Medulla oblongata (tissue), 1 donor: ENCODE data around the gene CREG1.

Experiments used
- DNase-seq: peaks from one replicate; pipeline ENCODE4 v3.0.0-alpha.2; 2015; ENCODE audit errors: extremely low spot score

Gene CREG1

DNA sequence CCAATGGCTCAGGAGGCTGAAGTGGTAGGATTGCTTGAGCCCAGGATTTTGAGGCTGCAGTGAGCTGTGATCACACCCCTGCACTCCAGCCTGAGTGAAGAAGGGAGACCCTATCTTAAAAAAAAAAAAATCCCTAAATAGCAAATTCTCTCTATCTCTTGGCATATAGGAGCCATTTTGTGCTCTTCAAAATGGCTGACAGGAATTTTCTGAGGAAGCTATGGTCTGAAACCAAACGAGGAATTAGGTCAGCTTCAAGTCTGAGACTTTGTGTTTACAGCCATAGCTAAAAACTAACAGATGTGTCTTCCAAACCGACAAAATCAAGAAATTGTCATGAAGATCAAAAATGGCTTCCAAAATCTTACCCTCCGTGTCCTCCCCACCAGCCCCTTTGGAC is 45.8 kb downstream of the CREG1 start:
- DNase-seq: no peak

DNA sequence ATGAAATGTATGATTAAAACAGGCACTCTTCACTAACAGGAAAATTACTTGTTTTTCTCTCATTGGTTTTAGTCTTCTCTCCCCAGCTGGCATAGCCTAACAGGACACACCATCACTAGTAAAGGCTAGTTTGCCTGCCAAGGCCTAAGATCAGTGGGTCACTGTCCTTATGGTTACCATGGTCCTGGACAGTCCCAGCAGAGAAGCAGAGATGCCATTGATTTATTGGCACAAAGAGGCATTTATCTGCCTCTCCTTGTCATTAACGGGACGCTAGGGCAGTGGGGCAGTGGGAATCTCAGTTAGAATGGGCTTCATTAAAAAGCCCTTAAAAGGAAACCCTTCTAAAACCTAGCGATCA is 49.1 kb downstream of the CREG1 start:
- peak; percentile 36 for DNase-seq

DNA sequence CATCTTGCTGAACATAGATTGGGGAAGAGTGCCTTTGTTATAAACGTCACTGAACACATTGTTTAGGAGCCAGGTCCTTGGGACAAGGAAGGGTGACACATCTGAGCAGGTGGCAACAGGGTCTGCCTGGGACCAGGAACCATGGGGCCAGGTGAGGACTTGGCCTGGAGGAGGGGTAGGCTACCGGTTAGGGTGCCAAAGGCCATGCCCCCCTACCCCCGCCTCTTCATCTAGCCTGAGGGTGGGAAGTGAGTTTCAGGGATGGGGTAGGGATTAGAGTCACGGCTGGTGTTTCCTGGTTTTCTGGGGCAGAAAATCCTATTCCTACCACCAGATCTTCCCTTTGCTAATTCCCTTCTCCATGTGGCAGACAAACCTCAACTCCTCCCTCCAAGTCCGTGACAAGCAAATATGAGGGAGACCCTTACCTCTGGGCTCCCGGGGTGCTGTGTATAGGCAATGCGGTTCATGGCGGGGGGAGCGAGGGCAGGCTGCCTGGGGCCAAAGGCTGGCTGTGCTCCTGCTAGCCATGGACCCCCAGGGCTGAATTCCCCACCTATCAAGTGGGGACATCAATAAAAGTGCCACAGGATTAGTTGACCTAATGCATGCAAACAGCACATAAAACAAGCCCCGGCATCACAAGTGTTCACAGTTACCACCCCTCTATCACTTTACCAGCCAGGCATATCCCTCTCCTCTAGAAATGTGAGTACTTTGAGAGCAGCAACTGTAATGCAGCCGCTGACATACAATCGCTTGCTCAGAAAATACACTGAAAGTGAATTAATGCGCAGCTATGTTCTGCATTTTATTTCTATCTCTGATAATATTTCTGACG is 49.7 kb downstream of the CREG1 start:
- DNase-seq: no peak

DNA sequence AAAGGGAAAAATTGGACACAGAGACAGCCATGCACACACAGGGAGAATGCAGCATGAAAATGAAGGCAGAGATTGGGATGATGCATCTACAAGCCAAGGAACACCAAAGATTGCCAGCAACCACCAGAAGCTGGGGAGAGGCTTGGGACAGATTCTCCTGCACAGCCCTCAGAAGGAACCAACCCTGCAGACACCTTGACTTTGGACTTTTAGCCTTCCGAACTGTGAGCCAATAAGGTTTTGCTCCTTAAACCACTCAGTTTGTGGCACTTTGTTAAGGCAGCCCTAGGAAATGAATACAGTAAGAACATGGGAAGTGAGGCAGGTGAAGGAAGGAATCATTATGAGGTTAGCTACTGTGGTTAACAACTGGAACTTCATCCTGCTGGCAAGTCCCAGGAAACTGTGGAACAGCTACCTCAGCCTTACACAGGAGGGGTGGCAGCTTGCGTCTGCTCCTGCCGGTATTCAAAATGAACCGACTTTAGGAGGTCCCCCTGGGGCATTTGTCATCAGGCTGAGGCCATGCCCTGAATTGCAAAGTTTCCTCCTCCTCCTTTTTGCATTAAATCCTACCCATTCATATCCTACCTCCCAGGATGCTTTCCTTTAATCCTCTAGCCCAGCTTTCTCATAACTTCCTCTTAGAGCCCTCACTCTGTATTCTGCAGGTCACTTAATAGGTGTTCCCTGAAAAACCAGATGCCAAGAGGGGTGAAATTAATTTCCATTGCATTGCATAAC is 50.7 kb downstream of the CREG1 start:
- no peak for DNase-seq

DNA sequence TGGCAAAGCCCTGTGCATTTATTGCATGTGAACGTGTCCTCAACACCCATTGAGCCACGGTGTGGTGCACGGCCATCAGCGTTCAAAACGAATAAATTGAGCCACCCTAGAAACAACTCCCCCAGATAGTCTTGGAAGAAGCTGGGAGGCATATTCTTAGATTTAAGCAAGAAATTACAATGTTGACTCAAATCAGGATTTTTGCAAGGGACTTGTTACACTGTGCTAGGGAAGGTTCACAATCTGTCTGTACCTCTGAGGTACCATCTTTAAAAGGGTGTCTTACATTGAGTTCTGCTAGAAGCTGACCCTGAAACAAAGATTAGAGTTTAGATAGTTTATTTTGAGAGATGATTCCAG is 51.4 kb downstream of the CREG1 start:
- no peak for DNase-seq

DNA sequence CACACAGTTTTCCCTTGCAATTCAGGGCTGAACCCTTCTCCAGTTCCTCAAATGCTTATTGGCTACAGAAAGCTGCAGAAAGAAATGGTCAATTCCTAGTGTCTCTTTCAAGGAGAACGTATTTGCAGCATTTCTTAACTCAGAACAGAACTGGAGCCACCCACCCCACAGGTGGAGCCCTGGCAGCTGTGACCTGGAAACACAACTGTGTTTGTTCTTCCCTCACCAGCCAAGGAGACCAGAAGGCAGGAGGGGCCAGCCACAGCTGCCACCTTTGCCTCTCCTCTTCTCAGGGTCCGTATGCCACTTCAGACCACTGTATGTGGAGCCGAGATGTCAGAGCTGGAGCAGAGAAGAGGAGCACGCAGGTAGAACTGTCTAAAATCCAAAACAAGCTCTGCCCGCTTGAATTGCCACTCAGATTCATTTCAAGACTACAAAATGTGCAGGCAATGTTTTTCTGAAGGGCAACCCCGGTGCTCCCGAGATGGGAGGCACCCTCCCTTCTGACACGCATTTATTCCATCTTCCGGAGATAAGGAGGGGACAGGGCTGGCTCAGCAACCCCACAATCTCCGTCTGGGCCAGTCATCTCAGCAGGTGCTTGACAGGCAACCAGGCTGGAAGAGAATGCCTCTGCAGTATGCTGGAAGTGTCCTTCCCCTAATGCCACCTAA is 51.9 kb downstream of the CREG1 start:
- no peak for DNase-seq

DNA sequence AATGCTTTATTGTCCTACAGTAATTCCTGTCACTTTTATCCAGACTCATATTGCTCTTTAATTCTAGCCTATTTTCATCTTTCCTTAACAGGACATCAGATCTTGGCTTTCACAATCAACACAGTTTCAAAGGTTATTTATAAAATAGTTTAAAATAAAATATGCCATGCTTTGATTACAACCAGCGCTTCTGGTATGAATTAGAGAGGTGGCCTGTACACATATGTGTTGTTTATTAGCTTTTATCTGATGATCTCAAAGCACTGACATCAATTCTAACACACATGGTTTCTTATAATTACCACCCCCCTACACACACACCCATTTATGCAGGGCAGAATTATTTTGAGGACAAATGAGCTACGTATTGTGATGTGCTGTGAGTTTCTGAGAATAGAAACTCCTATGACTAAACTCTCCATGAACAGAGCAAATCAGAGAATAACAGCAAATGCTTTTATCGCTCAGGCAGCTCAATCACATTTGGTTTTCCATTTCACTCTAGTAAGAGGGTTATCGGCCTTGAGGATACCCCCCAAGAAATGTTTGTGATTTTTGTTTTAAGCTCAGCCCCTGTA is 53.2 kb downstream of the CREG1 start:
- DNase-seq: no peak

DNA sequence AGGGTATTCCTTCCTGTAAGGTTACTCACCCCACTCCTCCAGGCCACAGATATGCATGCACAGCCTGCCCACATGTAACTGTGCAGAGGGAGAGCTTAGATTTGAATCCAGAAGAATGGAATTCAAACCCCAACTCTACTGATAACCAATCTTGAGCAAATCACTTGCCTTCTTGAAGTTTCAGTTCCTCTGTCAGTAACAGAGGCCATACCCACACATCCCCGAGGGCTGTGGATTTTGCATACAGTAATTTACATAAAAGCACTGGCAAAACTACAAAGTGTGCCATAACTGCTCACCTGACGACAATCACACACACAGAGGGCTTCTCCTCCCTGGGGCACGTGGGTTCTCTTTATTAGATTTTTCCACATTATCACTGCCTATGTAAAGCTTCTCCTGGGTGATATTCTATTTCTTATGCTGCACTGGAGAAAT is 53.9 kb downstream of the CREG1 start:
- no peak for DNase-seq

DNA sequence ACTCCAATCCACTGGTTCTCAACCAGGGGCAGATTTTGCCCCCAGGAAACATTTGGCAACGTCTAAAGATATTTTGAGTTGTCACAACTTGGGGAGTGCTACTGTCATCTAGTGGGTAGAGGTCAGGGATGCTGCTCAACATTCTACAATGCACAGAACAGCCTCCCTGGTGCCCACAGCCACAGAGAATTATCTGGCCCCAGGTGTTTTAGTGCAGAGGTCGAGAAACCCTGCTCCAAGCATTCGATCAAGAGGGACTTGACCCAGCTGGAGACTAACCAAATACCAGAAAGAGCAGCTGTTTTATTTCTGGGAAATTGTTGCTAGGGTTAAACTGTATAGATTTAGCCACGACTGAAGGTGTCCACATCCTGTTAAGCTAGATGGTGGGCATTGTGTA is 54.5 kb downstream of the CREG1 start:
- no peak for DNase-seq

DNA sequence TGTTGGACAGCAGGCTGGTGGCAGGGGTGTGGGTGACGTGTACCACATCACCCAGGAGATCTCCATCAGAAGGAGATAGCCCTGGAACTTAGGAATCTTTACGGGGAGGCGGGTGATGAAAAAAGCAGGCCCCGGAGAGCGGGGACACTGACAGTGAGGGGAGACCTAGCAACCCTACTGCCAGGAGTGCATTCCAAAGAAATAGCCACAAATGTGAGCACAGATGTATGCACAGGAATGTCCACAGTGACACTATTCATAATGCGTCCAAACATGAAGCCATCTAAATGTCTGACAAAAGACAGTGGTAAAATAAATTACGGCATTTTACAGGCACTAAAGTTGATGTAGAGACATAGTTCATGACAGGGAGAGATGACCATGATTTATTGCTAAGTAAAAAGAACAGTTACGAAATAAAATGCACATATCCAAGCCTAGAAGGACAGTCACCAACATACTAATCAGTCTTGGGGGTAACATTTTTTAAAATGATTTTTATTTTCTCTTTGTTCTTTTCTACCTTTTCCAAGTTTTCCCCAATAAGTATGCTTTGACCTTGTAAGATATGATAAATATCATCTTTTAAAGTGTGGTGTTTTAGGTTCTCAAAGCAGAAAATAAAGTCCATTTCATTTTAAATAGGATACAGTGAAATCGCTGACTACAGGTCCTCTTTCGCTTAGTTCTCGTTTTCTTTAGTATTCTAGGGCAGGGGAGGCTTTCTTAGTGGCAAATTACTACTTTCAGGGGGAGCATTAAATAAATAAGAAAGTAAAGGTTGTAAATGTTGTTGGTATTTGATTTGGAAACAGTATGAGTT is 56.6 kb downstream of the CREG1 start:
- no peak for DNase-seq

DNA sequence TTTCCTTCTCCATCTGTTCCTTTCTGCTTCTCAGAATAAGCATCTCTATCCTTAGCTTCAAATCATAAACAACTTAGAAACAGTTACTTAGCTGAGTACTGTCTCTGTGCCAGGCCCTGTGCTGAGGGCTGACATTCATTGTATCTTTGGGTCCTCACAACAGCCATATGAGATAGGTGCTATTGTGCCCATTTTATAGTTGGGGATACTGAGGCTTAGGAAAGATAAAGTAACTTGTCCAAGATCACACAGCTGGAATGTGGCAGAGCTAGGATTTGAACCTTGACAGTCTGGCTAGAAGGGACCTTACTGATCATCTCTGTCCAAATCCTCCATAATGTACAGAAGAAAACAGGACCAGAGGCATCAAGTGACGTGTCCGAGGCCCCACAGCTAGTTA is 60.2 kb downstream of the CREG1 start:
- no peak for DNase-seq

DNA sequence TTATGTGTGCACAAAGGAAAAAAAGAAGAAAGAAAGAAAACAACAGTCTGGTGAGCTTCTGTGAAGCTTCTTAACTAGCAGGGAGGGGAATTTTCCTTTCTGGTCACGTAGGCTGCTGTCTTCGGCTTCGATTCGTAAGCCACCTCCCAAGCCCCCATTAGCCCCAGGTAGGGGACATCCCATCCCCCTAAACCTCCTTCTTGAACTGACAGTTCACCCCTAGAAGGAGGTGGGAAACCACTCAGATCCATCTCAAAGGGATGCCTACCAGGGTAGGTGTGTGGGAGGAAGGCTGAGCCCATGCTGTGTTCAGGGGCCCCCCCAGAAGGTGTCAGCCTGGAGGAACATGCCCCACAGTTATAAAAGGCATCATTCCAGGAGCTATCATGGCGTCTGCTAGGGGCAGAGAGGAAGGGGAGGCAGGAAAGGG is 61.1 kb downstream of the CREG1 start:
- no peak for DNase-seq

DNA sequence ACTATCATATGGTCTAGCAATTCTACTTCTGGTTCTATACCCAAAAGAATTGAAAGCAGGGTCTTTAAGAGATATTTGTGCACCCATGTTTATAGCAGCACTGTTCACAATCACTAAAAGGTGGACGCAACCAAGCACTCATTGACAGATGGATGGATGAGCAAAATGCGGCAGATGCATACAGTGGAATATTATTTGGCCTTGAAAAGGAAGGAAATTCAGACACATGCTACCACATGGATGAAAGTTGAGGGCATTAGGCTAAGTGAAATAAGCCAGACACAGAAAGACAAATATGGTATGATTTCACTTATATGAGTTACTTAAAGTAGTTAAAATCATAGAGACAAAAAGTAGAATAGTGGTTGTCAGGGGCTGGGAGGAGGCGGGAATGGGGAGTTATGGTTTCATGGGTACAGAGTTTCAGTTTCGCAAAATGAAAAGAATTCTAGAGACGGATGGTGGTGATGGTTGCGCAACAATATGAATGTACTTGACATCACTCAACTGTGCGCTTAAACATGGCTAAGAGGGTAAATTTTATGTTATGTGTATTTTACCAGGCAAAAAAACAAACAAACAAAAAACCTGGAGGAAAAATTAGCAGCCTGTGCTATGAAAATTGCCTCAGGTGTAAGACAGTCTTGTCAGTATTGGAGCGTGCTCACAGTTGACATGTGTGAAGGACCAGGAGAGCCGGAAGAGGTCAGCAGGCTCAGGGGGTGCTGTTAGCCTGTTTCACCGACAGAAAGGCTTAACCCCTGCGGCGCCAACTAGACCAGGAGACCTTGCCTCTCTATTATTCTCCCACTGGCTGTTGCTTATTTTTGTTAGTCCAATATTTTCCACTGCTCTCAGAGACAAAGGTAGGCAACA is 61.7 kb downstream of the CREG1 start:
- no peak for DNase-seq
